Nucleus accumbens (tissue), 56 donors: ENCODE results near the gene KRTAP9-4.
"Not testable (repeated sequence)": the region's sequence is repeated elsewhere in the genome, so short reads cannot be mapped to it uniquely, and the experiment has no call there.

Experiments used
- DNase-seq, 56 donors: peaks; one replicate each; lab custom pipeline; 2025; lab: John Stamatoyannopoulos, UW

Gene KRTAP9-4, protein sequence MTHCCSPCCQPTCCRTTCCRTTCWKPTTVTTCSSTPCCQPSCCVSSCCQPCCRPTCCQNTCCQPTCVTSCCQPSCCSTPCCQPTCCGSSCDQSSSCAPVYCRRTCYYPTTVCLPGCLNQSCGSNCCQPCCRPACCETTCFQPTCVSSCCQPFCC

GRCh38 chr17:41249637-41250240 is at the start of gene KRTAP9-4:
KRTAP9-4 (plus strand) TSS chr17:41249687; CDS start chr17:41249721, 34 bp downstream.
- DNase-seq, result not testable (repeated sequence)

DNA sequence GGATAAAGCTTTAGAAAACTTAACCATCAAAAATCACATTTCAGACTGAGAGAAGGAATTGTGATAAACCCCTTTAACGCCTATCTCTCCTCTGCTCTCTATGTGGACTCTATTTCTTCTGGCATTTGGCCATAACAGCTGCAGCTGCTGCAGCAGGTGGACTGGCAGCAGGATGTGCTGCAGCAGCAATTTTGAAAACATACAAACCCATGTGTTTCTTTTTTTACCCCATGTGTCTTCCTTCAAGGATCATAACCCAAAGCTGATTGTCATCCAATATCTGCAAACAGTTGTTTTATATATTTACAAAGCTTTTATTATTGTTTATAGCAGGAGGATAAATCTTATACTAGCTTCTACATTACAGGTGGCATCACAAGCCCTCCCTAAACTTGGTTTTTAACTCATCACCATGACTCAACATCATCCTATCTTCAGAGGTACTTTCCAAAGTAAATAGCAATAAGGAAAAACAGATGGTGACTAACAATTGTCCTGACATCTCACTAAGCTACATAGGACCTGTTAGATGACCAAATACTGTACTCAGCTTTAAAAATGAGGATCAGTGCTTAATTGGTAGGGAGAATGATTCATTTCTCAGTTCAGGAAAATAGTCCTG is 37.5 kb upstream of the KRTAP9-4 start:
- DNase-seq, result no peak

GRCh38 chr17:41212524-41213169 is 36.8 kb upstream of the KRTAP9-4 start:
- no peak for DNase-seq

DNA sequence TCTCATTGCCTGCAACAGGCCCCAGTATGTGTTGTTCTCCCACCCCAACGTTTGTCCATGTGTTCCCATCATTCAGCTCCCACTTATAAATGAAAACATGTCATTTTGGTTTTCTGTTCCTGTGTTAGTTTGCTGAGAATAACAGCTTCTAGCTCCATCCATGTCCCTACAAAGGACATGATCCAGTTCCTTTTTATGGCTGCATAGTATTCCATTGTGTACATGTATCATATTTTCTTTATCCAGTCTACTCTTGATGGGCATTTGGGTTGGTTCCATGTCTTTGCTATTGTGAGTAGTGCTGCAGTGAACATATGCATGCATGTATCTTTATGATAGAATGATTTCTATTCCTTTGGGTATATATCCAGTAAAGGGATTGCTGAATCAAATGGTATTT is 33.8 kb upstream of the KRTAP9-4 start:
- no peak for DNase-seq

GRCh38 chr17:41223821-41224220 is 25.7 kb upstream of the KRTAP9-4 start:
- DNase-seq, result no peak

- no peak for DNase-seq
Observed at GRCh38 chr17:41226051-41226450, 23.4 kb upstream of the KRTAP9-4 start.

- not testable (repeated sequence) for DNase-seq
Observed at GRCh38 chr17:41226598-41227095, 22.8 kb upstream of the KRTAP9-4 start, which contains the start of gene KRTAP9-2. KRTAP9-2 (plus strand) TSS chr17:41226648; CDS start chr17:41226655, 7 bp downstream.

DNA sequence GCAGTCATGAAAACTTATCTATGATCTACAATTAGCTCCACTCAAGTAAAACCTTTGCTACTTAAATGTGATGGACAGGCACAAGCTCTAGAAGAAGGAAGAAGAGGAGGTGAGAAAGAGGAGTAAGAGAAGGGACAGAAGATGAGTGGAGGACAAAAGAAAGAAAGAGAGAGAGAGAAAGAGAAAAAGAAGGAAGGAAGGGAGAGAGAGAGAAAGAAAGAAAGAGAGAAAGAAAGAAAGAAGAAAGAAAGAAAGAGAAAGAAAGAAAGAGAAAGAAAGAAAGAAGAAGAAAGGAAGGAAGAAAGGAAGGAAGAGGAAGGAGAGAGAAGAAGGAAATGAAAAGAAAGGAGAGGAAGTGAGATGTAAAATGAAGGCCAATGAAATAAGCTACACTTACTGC is 19.4 kb upstream of the KRTAP9-4 start:
- no peak for DNase-seq

DNA sequence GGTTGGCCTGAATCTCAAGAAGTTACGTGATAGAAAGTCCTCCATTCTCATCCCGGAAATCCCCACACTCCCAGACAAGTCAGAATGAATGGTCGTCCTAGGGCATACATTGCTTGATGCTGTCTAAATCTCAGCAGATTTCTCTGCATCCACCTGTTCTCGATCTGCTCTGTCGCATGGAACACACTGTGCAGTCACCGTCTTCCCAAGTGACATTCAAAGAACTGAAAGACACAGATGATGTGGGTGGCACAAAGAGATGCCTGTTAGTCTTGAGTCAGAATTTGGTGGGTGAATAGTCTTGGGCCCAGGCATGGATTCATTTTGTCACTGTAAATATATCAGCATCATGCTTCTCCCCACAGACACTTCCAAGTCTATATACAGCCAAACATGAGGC is 17.8 kb upstream of the KRTAP9-4 start:
- peak in 6 of 56 donors; percentile 0 to 27 (median 6) for DNase-seq

- DNase-seq, result not testable (repeated sequence)
Observed at GRCh38 chr17:41232399-41233105, 16.9 kb upstream of the KRTAP9-4 start, which contains the start of gene KRTAP9-3. KRTAP9-3 (plus strand) TSS chr17:41232449; CDS start chr17:41232502, 53 bp downstream.

DNA sequence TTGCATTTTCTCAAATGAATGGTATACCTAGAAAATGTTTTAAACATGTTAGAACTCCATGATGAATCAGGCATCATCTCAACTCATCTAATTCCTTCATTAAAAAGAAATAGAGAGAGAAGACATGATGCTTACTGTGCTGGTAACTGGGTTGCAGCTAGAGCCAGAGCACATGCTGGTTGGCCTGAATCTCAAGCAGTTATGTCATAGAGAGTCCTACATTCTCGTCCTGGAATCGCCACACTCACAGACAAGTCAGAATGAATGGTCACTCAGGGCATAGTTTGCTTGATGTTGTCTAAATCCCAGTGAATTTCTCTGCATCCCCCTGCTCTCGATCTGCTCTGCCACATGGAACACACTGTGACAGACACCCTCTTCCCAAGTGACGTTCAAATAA is 12.4 kb upstream of the KRTAP9-4 start:
- DNase-seq, result not testable (repeated sequence)

- not testable (repeated sequence) for DNase-seq
Observed at GRCh38 chr17:41237949-41238437, 11.5 kb upstream of the KRTAP9-4 start, which contains the start of gene KRTAP9-8. KRTAP9-8 (plus strand) TSS chr17:41237999; CDS start chr17:41238052, 53 bp downstream.

DNA sequence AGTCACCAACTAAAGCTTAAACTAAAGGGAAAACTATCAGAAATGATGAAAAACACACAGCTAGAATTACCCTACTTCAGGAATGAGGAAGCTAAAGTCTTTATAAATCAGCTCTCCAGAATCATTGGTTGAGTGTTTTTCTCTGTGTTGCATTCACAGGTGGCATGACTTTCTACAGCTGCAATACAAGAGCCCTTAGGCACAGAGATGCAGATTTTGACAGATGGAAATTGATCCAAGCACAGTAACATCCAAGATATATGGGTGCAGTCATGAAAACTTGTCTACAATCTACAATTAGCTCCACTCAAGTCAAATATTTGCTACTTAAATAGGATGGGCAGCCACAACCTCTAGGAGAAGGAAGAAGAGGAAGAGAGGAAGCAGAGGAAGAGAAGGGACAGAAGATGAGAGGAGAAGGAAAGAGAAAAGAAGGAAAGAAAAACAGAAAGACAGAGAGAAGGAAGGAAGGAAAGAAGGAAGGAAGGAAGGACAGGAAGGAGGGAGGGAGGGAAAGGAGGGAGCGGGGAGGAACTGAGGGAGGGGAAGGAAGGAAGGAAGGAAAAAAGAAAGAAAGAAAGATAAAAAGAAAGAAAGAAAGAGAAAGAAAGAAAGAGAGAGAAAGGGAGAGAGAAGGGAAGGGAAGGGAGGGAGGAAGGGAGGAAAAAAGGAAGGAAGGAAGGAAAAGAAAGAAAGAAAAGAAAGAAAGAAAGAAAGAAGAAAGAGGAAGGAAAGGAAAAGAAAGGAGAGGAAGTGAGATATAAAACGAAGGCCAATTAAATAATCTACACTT is 2.3 kb upstream of the KRTAP9-4 start:
- not testable (repeated sequence) for DNase-seq

- DNase-seq, result no peak
Observed at GRCh38 chr17:41251261-41251660, 1.8 kb downstream of the KRTAP9-4 start.

- no peak for DNase-seq
Observed at GRCh38 chr17:41254861-41255260, 5.4 kb downstream of the KRTAP9-4 start.

DNA sequence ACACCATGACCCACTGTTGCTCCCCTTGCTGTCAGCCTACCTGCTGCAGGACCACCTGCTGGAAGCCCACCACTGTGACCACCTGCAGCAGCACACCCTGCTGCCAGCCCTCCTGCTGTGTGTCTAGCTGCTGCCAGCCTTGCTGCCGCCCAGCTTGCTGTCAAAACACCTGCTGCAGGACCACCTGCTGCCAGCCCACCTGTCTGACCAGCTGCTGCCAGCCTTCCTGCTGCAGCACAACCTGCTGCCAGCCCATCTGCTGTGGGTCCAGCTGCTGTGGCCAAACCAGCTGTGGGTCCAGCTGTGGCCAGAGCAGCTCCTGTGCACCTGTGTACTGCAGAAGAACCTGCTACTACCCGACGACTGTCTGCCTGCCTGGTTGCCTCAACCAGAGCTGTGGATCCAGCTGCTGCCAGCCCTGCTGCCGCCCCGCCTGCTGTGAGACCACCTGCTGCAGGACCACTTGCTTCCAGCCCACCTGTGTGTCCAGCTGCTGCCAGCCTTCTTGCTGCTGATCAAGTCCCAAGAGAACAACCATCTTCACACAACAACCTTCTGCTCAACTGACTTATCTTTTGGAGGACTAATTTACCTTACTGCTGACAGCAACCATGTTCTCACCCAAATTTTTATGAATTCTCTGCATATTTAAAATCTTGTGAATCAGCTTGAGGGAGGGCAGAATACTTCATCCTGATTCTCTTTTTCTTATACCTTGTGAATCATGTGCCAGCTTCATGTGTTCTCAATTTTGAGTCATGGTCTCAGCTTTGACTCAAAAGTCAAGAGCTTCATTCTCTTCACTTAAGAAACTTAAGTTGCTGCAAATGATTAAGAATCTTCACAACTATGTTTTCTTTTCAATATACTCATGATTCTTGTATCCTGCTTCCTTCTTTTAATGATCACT is 6.1 kb downstream of the KRTAP9-4 start, which contains the start of gene KRTAP9-9:
Gene KRTAP9-9 (plus strand): TSS at position 4 of the 910 bp plus-strand sequence.
- DNase-seq, result not testable (repeated sequence)

- DNase-seq, result no peak
Observed at GRCh38 chr17:41256291-41256685, 6.8 kb downstream of the KRTAP9-4 start.

GRCh38 chr17:41258406-41258805 is 8.9 kb downstream of the KRTAP9-4 start:
- no peak for DNase-seq
